Activated CD8-positive, alpha-beta memory T cell treated with anti-CD3 and anti-CD28 coated beads, Interleukin-2, amount 50 U/mL, for 1 hour (primary cell): ENCODE measurements around the gene SOSTDC1.
"Not testable (repeated sequence)": the region's sequence is repeated elsewhere in the genome, so short reads cannot be mapped to it uniquely, and the experiment has no call there.

Experiments used
- DNase-seq: peaks from one replicate; pipeline ENCODE4 v3.0.0-alpha.2; 2020; ENCODE audit errors: extremely low read depth

The SOSTDC1 gene, protein sequence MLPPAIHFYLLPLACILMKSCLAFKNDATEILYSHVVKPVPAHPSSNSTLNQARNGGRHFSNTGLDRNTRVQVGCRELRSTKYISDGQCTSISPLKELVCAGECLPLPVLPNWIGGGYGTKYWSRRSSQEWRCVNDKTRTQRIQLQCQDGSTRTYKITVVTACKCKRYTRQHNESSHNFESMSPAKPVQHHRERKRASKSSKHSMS

DNA sequence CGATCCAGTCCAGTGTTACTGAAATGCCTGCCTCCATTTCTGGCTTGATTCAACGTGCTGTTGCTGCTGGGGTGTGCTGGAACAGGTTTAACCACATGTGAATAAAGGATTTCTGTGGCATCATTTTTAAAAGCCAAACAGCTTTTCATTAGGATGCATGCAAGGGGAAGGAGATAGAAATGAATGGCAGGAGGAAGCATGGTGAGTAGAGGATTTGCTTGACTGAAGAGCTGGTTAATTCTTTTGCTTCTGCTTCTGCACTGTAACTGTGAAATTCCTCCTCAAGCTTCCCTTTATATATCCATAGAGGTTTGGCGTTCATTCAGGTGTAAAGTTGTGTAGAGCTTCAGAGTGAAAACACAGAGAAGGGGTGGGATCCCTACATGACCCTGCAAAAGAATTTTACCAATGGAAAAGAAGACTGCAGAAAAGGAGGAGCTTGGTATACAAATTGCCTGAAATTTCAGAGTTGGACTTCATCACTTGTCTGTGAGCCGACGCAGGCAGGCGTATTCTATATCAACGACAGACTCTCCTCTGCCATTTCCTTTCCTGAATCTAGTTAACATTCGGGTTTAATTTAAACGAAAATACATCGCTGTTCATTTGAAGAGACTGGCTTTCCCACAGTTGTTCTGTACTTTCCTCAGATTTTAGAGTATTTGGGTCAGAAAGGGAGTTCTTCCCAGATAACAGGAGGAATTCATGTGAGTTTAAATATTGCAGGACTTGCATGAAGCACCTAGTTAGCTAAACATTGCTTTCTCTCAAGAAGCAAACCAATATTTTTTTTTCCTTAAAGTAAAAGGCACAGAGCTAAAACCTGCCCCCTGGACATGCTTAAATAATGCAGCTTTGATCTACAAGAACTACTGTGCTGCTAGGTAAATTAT is at the start of gene SOSTDC1:
TSS of gene SOSTDC1 (minus strand) at position 270 of the 893 bp plus-strand sequence. CDS start at position 200, 70 bp downstream.
- DNase-seq = no peak

DNA sequence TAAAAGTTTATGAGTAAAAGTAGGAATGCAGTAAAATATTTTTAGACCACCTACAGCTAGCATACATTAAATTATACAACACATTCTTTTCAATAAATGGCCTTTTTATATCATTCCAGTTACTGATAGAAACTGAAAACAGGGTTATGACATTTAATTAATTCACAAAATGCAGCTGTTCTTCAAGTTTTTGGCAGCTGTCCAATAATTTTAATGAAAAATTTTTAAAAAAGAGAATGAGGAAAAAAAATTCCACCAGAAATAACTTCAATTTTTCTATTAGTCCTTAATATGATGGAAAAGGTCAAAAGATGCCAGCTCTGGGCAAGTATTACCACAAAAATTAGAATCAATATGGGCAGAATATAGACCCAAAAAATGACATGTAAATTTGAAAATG is 49.2 kb upstream of the SOSTDC1 start:
- no peak for DNase-seq

DNA sequence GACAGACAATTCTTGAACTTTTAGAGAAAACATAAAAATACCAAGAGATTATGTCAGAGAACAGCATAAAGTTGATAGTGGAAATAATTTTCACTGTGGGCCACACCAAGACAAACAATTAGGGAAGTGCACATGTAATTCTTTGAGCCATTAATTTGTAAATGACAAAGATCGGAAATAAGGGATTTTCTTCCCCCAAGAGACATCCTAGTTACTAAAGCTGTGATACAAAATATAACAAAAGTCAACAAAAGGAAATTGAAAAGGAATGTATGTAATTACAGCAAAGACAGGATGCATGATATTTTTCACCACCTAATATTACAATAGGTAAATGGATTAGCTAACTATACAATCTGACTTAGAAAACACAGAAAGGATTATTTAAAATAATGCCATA is 48.7 kb upstream of the SOSTDC1 start:
- no peak for DNase-seq

DNA sequence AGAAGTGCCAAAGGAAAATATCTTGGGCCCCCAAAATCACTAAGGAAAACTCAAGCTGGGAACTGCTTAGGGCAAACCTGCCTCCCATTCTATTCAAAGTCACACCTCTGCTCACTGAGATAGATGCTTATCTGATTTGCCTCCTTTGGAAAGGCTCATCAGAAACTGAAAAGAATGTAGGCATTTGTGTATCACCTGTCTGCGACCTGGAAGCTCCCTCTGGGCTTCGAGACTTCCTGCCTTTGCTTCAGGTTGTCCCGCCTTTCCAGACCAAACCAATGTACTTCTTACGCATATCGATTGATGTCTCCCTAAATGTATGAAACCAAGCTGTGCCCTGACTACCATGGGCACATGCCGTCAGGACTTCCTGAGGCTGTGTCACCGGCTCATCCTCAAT is 46.6 kb upstream of the SOSTDC1 start:
- DNase-seq = no peak

DNA sequence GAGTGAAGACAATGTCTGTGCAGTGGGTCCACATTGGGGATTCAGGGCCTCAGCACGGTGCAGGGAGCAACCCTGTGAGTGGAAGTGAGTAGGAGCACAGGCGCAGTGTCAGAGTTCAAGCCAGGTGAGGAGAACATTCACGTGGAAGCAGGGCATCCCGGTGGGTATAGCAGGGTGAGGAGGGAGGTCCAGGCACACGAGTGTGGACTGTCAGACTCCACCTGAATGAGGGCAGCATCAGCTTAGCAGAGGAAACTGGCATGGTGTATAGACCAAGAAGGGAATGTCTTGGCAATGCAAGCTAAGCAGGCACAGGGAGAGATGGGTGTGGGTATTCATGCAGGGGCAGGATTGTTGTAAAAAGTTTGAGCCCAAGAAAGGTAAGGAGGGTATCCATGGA is 45.8 kb upstream of the SOSTDC1 start:
- no peak for DNase-seq

DNA sequence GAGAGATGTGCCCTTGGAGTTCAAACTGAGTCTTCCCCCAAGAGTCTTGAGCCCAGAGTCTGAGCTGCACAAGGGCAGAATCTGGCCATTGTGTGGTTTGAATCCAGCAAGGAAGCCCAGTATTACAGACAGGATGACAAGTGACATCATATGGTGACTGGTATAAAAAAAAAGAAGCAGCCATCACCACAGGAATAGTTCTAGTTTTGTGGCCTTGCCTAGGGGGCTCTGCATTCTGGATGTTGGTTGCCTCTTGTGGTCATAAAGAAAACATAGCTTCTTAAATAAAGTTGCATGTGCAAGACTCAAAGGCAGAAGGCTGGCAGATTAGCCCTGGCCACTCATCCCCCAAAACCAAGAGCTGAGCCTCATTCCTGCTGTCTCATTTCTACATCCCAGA is 44.3 kb upstream of the SOSTDC1 start:
- DNase-seq = no peak

DNA sequence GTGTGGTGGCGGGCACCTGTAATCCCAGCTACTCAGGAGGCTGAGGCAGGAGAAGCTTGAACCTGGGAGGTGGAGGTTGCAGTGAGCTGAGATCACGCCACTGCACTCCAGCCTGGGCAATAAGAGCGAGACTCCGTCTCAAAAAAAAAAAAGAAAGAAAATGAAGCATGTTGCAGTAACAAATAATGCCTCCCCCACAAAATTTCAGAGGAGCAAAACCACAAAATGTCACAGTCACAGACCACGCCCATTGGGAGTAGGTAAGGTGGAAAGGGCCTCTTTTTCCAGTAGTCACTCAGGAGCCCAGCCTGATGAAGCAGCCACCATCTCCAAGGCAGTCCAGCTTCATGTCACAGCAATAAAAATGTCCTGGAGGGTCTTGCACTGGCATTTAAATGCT is 40.9 kb upstream of the SOSTDC1 start:
- DNase-seq = not testable (repeated sequence)

DNA sequence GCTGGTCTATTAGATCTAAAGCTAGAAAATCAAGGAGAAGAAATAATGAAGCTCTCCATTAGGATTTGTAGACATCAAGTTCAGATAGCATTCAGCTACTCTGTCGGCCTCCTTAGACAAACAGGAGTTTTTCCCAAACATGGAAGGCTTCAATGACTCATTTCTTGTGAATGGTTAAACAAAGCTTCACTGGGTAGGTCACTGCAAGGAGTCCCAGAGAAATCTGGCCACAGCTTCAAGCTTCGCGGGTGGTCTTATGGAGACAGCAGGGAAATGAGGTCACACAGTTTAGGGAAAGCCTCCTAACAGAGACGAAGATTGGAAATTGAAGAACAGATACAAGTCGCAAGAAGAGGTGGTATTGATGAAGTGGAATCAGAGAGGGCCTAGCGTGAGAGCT is 38.5 kb upstream of the SOSTDC1 start:
- no peak for DNase-seq

DNA sequence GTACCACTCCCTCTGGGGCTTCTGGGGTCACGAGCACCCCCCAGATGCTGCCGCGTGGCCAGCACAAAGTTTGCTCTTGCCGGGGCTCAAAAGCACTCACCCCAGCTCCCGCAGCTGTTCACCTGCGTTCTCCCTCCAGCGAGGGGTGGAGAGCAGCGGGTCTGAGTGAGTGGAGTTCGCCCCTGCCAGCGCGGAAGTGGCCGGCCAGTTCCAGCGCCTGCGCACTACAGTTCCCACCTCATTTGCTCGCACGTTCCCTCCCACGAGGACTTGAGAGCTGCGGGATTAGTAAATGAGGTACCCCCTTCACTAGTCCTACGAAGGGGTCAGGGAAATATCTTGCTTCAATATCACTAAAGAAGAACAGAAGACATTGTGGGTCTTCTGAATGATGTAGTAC is 36.8 kb upstream of the SOSTDC1 start:
- no peak for DNase-seq

DNA sequence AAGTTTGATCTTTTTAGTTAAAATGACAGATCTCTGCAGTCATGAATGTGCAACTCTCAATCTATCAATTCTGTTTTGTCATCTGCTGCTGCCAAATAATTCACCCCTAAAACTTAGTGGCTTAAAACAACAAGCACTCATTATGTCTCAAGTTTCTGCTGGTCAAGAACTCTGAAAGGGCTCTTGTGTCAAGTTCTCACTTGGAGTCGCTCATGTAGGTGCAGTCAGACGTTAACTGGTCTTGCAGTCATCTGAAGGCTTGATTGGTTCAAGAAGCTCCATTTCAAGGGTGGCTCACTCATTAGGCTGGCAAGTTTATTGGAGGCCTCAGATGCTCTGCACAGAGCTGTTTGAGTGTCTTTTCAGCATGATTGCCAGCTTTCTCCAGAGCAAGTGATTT is 32.6 kb upstream of the SOSTDC1 start:
- no peak for DNase-seq

DNA sequence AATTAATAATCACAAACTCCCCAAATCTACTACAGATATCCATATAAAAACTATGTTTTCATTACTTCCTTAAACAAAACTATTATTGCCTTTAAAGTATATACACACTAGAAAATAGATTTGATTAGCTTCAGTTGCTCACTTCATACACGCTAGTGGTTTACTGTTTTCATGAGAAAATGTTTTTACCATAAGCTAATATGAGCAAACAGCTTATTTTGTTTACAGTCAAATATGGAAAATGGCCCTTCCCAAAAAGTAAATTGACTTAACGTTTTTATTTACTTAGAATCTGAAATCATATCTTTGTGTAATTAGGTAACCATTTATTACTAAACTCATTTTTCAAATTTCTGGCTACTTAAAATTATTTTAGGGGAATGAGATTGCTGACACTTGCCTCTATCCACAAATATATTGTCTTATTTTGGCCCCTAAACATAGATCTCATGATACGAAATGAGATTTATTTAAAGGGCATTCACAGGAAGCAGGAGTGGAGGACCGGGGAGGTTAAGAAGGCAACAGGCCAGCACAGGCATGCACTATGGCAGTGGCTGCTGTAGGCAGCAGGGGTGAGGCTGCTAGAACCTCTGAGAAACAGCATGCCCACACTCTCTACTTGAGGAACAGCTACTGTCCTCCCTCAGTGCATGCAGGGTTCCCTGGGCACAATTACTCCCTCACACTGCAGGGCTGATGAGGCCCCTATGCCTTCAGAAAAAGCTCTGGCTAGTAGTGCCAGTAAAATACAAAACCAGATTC is 29.6 kb upstream of the SOSTDC1 start:
- DNase-seq = no peak

DNA sequence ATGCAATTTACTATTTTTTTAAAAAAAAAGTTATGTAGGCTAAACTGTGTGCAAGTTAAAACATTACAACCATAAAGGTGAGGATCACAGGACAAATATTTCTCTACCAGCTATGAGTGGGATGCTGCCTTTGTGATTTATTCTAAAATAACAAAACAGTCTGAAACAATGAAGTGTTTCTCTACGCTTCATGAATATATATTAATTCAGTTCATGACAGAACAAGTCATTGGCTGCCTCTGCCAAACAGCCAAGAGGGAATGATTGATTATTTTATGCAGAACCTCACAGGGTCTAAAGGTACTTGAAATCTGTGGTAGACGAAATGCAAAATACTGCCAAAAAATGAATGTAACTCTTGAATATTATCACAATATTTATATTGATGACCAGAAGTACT is 29.0 kb upstream of the SOSTDC1 start:
- DNase-seq = no peak

DNA sequence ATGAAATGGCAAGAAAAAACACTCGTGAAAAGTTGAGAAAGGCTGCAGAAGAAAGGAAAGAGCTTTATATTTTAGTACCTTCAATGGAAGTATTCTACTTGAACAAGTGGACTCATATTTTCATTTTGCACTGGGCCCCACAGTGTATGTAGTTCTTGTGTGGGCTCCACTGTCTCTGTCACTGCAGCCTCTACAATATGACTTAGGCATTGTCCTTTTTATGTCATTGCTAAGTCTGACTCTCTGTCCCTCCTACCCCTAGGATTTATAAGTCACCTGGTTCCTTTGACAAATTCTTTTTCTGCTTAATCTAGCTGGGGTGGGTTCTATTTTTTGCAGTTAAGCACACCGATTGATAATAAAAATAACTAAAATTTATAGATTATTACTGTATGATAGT is 27.7 kb upstream of the SOSTDC1 start:
- DNase-seq = no peak

DNA sequence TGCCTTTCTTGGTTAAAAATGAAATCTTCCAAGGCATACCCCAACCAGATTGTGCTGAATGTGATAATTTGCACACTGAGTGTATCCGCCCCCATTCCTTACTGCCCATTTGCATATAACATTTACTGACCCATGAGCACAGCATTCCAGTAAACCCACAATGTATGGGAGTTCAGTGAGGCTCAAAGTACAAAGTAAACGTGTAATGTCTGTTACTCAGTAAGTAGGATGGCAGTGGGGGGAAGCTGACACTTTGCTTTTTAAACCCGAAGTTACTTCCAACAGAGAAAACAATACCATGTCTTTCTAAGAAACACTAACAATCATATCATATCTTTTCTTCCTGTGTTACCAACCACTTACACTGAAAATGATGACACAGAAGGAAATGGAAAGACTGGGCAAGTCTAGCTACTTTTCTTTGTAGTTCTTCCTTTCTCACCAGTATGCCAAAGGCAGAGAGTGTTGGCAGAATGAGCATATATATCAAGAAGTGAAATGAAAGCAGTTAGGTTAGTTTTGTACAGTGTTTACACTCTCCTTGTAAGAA is 27.1 kb upstream of the SOSTDC1 start:
- no peak for DNase-seq

DNA sequence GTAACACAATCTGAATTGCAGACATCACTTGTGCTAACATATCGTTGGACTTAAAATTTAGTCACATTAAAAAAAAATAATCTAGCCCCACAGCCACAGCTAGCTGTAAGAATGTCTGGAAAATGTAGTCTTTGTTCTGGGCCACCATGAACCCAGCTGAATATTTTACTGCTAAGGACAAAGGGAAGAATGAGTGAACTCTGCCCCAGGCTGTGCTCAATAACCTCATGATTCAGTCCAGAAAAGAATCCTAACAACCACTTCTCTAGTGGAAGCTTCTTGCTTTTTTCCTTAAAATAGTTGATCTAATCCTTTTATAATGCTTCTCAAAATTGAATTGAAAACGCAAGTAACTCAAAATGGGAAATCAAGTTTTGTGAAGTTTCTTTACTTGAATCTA is 25.6 kb upstream of the SOSTDC1 start:
- no peak for DNase-seq

DNA sequence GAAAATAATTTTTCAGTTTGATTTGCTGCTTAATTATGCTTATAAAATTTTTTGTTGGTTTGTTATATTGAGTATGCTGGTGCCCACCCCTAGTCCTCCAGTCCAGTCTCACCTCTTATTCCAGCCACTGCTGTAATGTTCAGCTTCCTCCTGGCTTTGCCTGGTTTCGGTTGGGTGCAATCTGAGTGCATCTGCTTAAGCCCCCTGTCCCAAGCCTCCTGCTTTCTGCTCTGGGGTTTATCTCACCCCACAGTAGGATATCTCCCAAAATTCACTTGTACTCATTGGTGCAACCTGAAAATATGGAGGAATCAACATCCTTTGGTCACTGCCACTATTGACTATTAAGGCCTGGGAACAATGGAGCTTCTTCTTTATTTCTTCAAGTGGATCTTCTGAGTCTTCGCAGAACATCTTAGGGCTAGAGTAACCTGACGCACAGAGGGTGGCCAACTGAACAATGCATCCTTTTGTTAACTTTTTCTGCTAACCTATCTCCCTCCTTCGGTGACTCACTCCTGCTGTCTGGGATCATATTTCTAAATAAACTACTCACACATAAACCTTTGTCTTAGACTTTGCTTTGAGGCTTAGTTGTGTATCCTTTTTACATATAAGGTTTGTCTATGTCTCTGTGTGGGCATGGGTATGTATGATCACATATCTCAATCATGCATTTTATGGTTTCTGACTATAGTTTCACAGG is 19.1 kb upstream of the SOSTDC1 start:
- no peak for DNase-seq

DNA sequence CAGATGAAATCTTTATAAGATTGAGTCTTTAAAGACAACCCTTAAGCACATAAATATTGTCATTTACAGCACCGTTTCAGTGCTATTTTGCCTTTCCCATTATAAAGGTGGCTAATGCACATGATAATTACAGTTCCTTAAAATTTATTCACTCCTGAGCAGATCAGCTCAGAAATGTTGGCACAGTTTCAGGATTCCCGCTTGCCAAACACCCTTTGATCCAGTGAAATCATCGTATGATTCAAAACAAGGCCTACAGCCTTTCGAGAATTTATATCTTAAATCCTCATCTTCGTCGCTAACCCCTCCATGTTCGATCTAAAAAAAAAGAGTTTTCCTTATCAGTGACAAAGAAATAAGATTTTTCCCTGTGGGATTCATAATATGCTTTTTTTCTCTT is 14.1 kb upstream of the SOSTDC1 start:
- no peak for DNase-seq

DNA sequence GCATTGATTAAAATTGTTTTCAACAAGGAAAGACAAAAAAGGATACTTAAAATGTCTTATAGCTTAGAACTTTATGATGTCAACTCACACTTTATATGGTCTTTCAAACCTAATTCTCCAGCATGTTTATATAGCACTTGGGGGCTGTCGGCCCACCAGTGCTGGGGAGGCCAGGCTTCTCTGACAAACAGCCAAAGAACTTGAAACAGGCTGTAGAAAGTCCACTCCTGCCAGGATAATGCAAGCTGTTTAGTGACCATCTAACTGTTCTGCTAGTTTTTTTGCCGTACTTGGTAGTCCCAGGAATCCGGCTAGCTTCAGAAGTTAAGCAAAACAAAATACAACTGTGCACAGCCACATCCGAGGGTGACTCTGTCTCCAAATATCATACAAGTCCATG is 13.6 kb upstream of the SOSTDC1 start:
- no peak for DNase-seq

DNA sequence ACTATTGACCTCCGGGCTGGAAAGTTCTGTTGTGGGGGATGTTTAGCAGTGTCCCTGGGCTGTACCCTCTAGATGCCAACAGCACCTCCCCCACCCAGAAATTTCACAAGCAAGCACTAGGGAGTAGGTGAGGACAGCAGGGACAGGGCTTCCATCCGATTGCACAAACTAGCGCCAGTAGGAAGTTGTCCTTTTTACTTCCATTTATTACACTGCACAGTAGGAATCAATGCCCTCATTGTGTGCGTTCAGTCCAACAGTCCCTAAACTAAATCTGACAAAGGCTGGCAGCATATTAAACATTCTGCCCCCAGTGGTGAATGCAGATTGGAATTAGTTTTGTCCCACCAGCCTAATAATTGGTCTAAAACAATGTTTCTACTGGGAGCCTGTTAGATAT is 6.4 kb upstream of the SOSTDC1 start:
- DNase-seq = no peak

DNA sequence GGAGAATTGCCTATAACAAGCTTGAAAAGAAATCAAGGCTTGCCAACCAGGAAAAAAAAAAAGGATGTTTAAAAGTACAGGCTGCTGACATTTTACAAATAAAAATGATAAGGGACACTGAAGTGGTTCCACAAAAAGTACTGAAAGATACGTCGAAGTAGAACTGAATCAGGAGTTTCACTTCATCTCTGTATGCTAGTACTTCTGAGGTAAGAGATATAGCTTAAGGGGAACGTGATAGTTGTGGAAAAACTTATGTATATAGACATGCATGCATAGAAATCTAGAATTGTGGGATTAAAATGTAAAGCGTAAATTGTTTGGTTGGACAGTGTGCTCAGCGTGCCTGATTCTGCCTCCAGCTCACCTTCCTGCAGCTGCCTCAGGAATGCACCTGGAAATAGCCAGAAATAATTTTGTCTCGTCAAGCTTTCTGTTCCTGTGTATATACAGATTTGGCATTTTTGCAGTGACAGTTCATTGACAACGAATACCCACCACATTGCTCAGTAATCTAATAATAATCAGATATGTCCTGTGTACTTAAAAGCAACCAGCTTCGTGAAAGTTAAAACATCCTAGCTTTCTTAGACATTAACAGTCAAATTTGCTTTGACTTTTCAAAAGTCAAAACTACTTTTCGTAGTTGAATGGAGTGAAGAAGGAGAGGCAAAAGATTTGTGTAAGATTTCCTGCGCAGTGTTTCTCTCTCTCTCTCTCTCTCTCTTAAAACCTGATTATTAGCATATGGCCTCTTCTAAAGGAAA is 1.4 kb downstream of the SOSTDC1 start:
- no peak for DNase-seq

DNA sequence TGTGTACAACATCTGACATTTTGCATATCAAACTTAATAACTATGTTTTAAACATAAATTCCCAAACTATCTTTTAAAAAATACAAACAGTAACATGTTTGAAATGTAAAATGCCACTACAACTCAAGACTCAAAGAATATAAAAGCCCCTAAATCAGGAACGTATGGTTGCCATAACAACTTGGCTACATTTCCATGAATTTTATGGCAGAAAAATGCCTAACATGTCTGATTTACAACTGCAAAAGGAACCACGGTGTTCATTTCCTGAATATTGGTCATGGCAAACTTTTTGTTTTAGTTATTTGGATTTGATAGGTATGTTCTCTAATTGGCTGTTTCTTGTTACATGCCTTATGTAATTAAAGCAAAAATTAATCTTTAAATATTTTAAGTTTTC is 2.0 kb downstream of the SOSTDC1 start:
- DNase-seq = no peak
